ENCODE results near the gene NMD3. TPM values are rescaled to one million over a fixed set of nuclear protein-coding genes. Genes with fewer than 3 reads are reported as not detected.

Gene NMD3
- total and polyA plus RNA-seq, 9 of the 15 experiments (the other 6 are each of a cell fraction or from before 2014, with no cell fraction given) = 63.5 to 178 (median 111) TPM

- intact Hi-C loops (cut with micrococcal nuclease) (loop anchor here (5.0 to 10.0 kb wide), 3 partner anchors 175 to 568 kb away; no protein-coding TSS in a partner anchor), in situ Hi-C loops (cut with MboI) (no loop called here)
These were observed 51.4 kb downstream of the NMD3 start for GRCh38 chr3:161272524-161272923.

More at GRCh38 chr3:161272524-161272923, 51.4 kb downstream of the NMD3 start:
- no peaks in the 10 kb centered on the region for H4K20me1 ChIP-seq (replicated peaks; ENCODE audit: control insufficient read depth, insufficient read depth, low read length)
- no peaks in the 10 kb centered on the region for H3K9me3 ChIP-seq (replicated peaks; ENCODE audit: control insufficient read depth, insufficient read depth, low read depth, low read length)
- H3K36me3 ChIP-seq (ENCODE audit: control insufficient read depth, insufficient read depth, low read length) = no peaks in the 10 kb centered on the region
- DNase-seq (ENCODE audit: extremely low read depth in 1 of 4, low spot score in 3 of 4) (no peak), ATAC-seq (no peak), FAIRE-seq (no peak)
- no peak overlapping the region for H3K4me3 ChIP-seq
- no TSS peak for BruUV-seq (replicated peaks)
- no peaks in the 10 kb centered on the region for H3K27me3 ChIP-seq (ENCODE audit: control insufficient read depth in 2 of 2, insufficient read depth in 2 of 2, low read length in 2 of 2)
- POLR2A ChIA-PET = no interaction called here
- no peak overlapping the region for H2AFZ ChIP-seq (ENCODE audit: low read depth, low read length)
- no peaks in the 10 kb centered on the region for H3K9me1 ChIP-seq (ENCODE audit: control insufficient read depth, insufficient read depth, low read length)
- H3K79me2 ChIP-seq (ENCODE audit: control insufficient read depth, insufficient read depth, low read length) = no peaks in the 10 kb centered on the region
- H3K27ac ChIP-seq (ENCODE audit: extremely low read depth, low read depth, low read length) = no peak overlapping the region
- TF ChIP-seq MCM3 (IDR thresholded peaks at IDR 0.05) = no peak
- TF ChIP-seq ZBTB8A (IDR thresholded peaks at IDR 0.05; ENCODE audit: partially characterized antibody) = no peak
- TF ChIP-seq SRSF3 (IDR thresholded peaks at IDR 0.05; ENCODE audit: insufficient read depth, low read length) = no peak
- TF ChIP-seq BCOR (IDR thresholded peaks at IDR 0.05) = no peak
- TF ChIP-seq FOXK1 (CRISPR knock-in tag; IDR thresholded peaks at IDR 0.05; ENCODE audit: borderline replicate concordance) = no peak
- no peak for TF ChIP-seq SOX6 (IDR thresholded peaks at IDR 0.05)
- TF ChIP-seq HES1 (IDR thresholded peaks at IDR 0.05; ENCODE audit: low read depth) = no peak
- no peak for TF ChIP-seq BHLHE40 (IDR thresholded peaks at IDR 0.05; ENCODE audit: low read length)
- TF ChIP-seq ZHX1 (conservative IDR thresholded peaks at IDR 0.05; ENCODE audit: low read length) = no peak
- TF ChIP-seq HLTF (IDR thresholded peaks at IDR 0.05) = no peak
- TF ChIP-seq SMAD1 (IDR thresholded peaks at IDR 0.05; ENCODE audit: low read depth, low read length, partially characterized antibody) = no peak
- TF ChIP-seq ZC3H4 (CRISPR knock-in tag; IDR thresholded peaks at IDR 0.05; ENCODE audit: borderline replicate concordance) = no peak
- 58% methylated on average over 2 of the region's 2 CpGs for WGBS (ENCODE audit: insufficient coverage, low coverage, missing lambda C conversion rate)
- H3K4me2 ChIP-seq (ENCODE audit: insufficient read depth, low read length) = no peak overlapping the region
- no peaks in the 10 kb centered on the region for H3K4me1 ChIP-seq (replicated peaks in 1 of 2; ENCODE audit: control insufficient read depth in 2 of 2, insufficient read depth in 2 of 2, low read length in 2 of 2)
- CTCF ChIA-PET (ENCODE audit: low intra/inter-chr PET ratio) = no interaction called here
- no peak overlapping the region for H3K9ac ChIP-seq (ENCODE audit: insufficient read depth in 1 of 2, low read depth in 2 of 2, low read length in 2 of 2)
